GM21423 (cell line): ENCODE measurements around the gene SPDYE9.
"Not testable (repeated sequence)": the region's sequence is repeated elsewhere in the genome, so short reads cannot be mapped to it uniquely, and the experiment has no call there.

Source experiments
- ATAC-seq: cut with Tn5 transposase; IDR thresholded peaks from one replicate; pipeline ENCODE4 v1.9.1; 2021; ENCODE audit warnings: mild to moderate bottlenecking, moderate library complexity; ENCODE audit not compliant: unreplicated experiment

SPDYE9 gene

GRCh38 chr7:73085938-73086337 is at the start of gene SPDYE9:
SPDYE9 (minus strand) TSS chr7:73086038; CDS start chr7:73084238, 1,800 bp downstream.
- ATAC-seq: not testable (repeated sequence)

GRCh38 chr7:73134866-73135265 is 49.0 kb upstream of the SPDYE9 start:
- ATAC-seq: not testable (repeated sequence)

- ATAC-seq: not testable (repeated sequence)
Observed at GRCh38 chr7:73132651-73133217, 46.9 kb upstream of the SPDYE9 start.

- not testable (repeated sequence) for ATAC-seq
Observed at GRCh38 chr7:73130612-73131011, 44.8 kb upstream of the SPDYE9 start.

GRCh38 chr7:73124126-73124525 is 38.3 kb upstream of the SPDYE9 start:
- ATAC-seq: not testable (repeated sequence)

- not testable (repeated sequence) for ATAC-seq
Observed at GRCh38 chr7:73122778-73123447, 37.1 kb upstream of the SPDYE9 start.

GRCh38 chr7:73118155-73118554 is 32.3 kb upstream of the SPDYE9 start:
- ATAC-seq: not testable (repeated sequence)

GRCh38 chr7:73057811-73058210 is 28.0 kb downstream of the SPDYE9 start, which contains the start of gene SPDYE11:
SPDYE11 (minus strand) TSS chr7:73057911; CDS start chr7:73056111, 1,800 bp downstream.
- ATAC-seq: not testable (repeated sequence)

GRCh38 chr7:73029666-73030065 is 56.2 kb downstream of the SPDYE9 start, which contains the start of gene SPDYE8:
SPDYE8 (minus strand) TSS chr7:73029766; CDS start chr7:73027966, 1,800 bp downstream.
- not testable (repeated sequence) for ATAC-seq
